Caco-2 (cell line): Measurements from ENCODE around the gene RPS4Y1. TPM values are rescaled to one million over a fixed set of nuclear protein-coding genes. Genes with fewer than 3 reads are reported as not detected.

Source experiments
- BruUV-seq: library from RNA; stranded (reverse); fragments of 400-500 nt; replicated peaks from 2 replicates; lab custom pipeline; 2021; lab: Mats Ljungman, UMichigan
- CTCF ChIA-PET: fragments of 300-600 bp; sonication (Branson Sonifier 250); formaldehyde crosslinking; loops from one replicate; lab custom pipeline; 2022; ENCODE audit warnings: antibody characterized with exemption; lab: Charles Lee
- POLR2A ChIA-PET: fragments of 300-600 bp; sonication (Branson Sonifier 250); formaldehyde crosslinking; loops from one replicate; lab custom pipeline; 2022; ENCODE audit warnings: antibody characterized with exemption; lab: Charles Lee
- DNase-seq, 2 experiments: peaks; one replicate each; pipeline versions ENCODE4 v3.0.0 to v3.0.0-alpha.2; 2020 to 2022
- H3K27me3 ChIP-seq: replicated peaks from 2 replicates; pipeline ENCODE4 v1.6.0; 2011; ENCODE audit warnings: low read length; ENCODE audit not compliant: control insufficient read depth, insufficient read depth
- H3K36me3 ChIP-seq: 2 replicates; pipeline ENCODE4 v1.5.1; 2011; ENCODE audit warnings: low read length; ENCODE audit not compliant: control insufficient read depth, insufficient read depth
- H3K4me1 ChIP-seq: fragments of 250-450 bp; sonication (Bioruptor Pico); 2 replicates; pipeline ENCODE4 v1.5.1; 2020; ENCODE audit warnings: mild to moderate bottlenecking
- H3K4me3 ChIP-seq: 2 replicates; pipeline ENCODE4 v1.5.1; 2011; ENCODE audit warnings: low read depth, mild to moderate bottlenecking, control low read depth, low read length
- H3K9me3 ChIP-seq: fragments of 250-450 bp; sonication (Bioruptor Pico); 2 replicates; pipeline ENCODE4 v1.5.1; 2020; ENCODE audit warnings: mild to moderate bottlenecking, moderate library complexity
- H3K27ac Mint-ChIP-seq: one replicate; pipeline ENCODE4 v1.8.0; 2022; ENCODE audit warnings: mixed read lengths; ENCODE audit not compliant: unreplicated experiment
- H3K27me3 Mint-ChIP-seq: one replicate; pipeline ENCODE4 v1.8.0; 2022; ENCODE audit warnings: mixed read lengths; ENCODE audit not compliant: insufficient read depth, unreplicated experiment
- H3K36me3 Mint-ChIP-seq: one replicate; pipeline ENCODE4 v1.8.0; 2022; ENCODE audit warnings: mild to moderate bottlenecking, mixed read lengths; ENCODE audit not compliant: insufficient read depth, unreplicated experiment
- H3K4me1 Mint-ChIP-seq: one replicate; pipeline ENCODE4 v1.8.0; 2022; ENCODE audit warnings: low read depth, mixed read lengths; ENCODE audit not compliant: unreplicated experiment
- H3K4me3 Mint-ChIP-seq: one replicate; pipeline ENCODE4 v1.8.0; 2022; ENCODE audit warnings: mild to moderate bottlenecking, moderate library complexity, mixed read lengths; ENCODE audit not compliant: unreplicated experiment
- H3K9me3 Mint-ChIP-seq: one replicate; pipeline ENCODE4 v1.8.0; 2022; ENCODE audit warnings: mixed read lengths; ENCODE audit not compliant: unreplicated experiment
- CTCF ChIP-seq, 2 experiments: fragments of 200-600 bp in 1 of 2; IDR thresholded peaks; 1 replicate in 1 of 2; 2 replicates in 1 of 2; pipeline versions ENCODE4 v1.5.1 to v1.8.0; 2011 to 2022; ENCODE audit warnings: antibody characterized with exemption in 1 of 2, control low read depth in 1 of 2, inconsistent platforms in 1 of 2, low read depth in 1 of 2, low read length in 1 of 2, mild to moderate bottlenecking in 1 of 2, moderate library complexity in 1 of 2; ENCODE audit not compliant: insufficient read depth in 1 of 2, severe bottlenecking in 1 of 2, unreplicated experiment in 1 of 2
- intact Hi-C: fragments of 100-400 bp; cut with micrococcal nuclease; formaldehyde crosslinking; loops from one replicate; pipeline ENCODE4 v1.10.0; 2022; ENCODE audit not compliant: unreplicated experiment
- total RNA-seq: library from RNA; stranded (reverse); gene quantifications from 2 replicates; pipeline ENCODE4 v1.2.3, GENCODE V29; 2022

RPS4Y1 gene
- total RNA-seq, 1 experiment from 2014 or later: not detected

DNA sequence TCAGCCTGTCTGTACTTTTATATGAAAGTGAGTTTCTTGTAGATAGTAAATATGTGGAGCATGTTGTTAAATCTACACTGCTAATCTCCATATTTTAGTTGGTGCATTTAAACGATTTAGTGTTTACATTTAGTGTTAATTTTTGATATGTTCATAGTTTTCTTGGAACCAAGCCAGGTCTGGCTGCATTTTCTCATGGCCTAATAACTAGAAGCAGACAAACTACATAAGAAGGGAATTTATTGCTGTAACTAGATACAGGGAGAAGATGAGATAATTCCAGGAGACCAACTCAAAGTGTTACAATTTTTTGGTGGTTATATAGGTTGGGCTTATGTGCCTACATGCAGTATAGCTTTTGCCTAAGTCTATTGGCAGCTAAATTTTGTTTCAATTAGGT is 32.8 kb downstream of the RPS4Y1 start:
- no peaks in the 10 kb centered on the region for H3K27me3 Mint-ChIP-seq
- no peak overlapping the region for H3K4me3 Mint-ChIP-seq
- ChIA-PET POLR2A (no interaction called here), CTCF (no interaction called here)
- no peaks in the 10 kb centered on the region for H3K36me3 Mint-ChIP-seq
- BruUV-seq: no TSS peak
- Histone ChIP-seq H3K9me3 (no peaks in the 10 kb centered on the region), H3K4me3 (no peak overlapping the region), H3K36me3 (no peaks in the 10 kb centered on the region), H3K4me1 (no peaks in the 10 kb centered on the region), H3K27me3 (no peaks in the 10 kb centered on the region)
- no peak for TF ChIP-seq CTCF (IDR thresholded peaks at IDR 0.05; ENCODE audit: insufficient read depth in 1 of 2, low read depth in 1 of 2, low read length in 1 of 2, severe bottlenecking in 1 of 2, unreplicated experiment in 1 of 2)
- no peaks in the 10 kb centered on the region for H3K4me1 Mint-ChIP-seq
- intact Hi-C loops: no loop called here
- DNase-seq: no peak
- H3K9me3 Mint-ChIP-seq: no peaks in the 10 kb centered on the region
- no peak overlapping the region for H3K27ac Mint-ChIP-seq

DNA sequence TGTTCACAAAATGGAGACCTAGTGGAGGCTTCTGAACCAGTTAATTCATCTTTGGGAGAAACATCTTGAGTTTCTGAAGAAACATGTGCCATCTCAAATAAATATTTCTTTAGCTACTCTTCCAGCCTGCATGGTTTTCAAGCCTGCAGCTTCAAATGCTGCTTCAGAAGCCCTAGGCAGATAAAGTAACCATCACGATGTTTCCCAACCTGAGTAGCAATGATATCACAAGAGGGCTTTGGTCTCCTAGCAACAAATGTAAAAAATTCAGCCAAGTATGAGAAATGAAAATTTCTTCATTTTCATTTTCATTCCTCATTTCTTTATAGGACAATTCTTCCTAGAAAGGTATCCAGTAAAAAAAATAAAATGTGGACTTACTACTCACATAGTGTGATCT is 42.2 kb downstream of the RPS4Y1 start:
- no peaks in the 10 kb centered on the region for H3K27me3 Mint-ChIP-seq
- ChIA-PET POLR2A (no interaction called here), CTCF (no interaction called here)
- intact Hi-C loops: no loop called here
- no peak overlapping the region for H3K4me3 ChIP-seq
- no peak for DNase-seq
- TF ChIP-seq CTCF (IDR thresholded peaks at IDR 0.05; ENCODE audit: insufficient read depth in 1 of 2, low read depth in 1 of 2, low read length in 1 of 2, severe bottlenecking in 1 of 2, unreplicated experiment in 1 of 2): no peak
- no peaks in the 10 kb centered on the region for H3K9me3 ChIP-seq
- H3K4me3 Mint-ChIP-seq: no peak overlapping the region
- H3K27me3 ChIP-seq: no peaks in the 10 kb centered on the region
- no peaks in the 10 kb centered on the region for H3K36me3 Mint-ChIP-seq
- no TSS peak for BruUV-seq
- H3K36me3 ChIP-seq: no peaks in the 10 kb centered on the region
- H3K4me1 Mint-ChIP-seq: no peaks in the 10 kb centered on the region
- no peak overlapping the region for H3K27ac Mint-ChIP-seq
- no peaks in the 10 kb centered on the region for H3K4me1 ChIP-seq
- no peaks in the 10 kb centered on the region for H3K9me3 Mint-ChIP-seq

DNA sequence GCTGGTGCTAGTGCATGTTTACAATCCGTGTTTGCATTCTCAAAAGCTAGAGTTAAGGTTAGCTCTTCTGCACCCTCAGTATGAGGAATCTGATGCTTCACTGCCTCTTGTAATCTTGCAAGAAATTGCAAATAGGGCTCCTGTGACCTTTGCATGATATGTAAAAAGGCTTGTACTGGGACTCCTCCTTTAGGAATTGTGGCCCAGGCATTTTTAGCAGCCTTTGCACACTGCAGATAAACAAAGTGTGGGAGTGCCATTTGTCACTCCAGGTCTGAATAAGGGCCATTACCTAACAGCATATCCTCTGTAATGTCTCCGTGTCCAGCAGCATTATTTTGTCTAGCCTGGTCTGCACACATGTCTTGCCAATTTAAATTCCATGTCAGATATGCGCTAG is 44.5 kb downstream of the RPS4Y1 start:
- H3K4me3 ChIP-seq: no peak overlapping the region
- H3K27ac Mint-ChIP-seq: no peak overlapping the region

More for the DNA sequence above, 44.5 kb downstream of the RPS4Y1 start:
- Histone ChIP-seq H3K27me3 (no peaks in the 10 kb centered on the region), H3K36me3 (no peaks in the 10 kb centered on the region), H3K9me3 (no peaks in the 10 kb centered on the region), H3K4me1 (no peaks in the 10 kb centered on the region)
- DNase-seq: no peak
- Mint-ChIP-seq H3K36me3 (no peaks in the 10 kb centered on the region), H3K4me1 (no peaks in the 10 kb centered on the region), H3K27me3 (no peaks in the 10 kb centered on the region), H3K9me3 (no peaks in the 10 kb centered on the region), H3K4me3 (no peak overlapping the region)
- BruUV-seq: no TSS peak
- no peak for TF ChIP-seq CTCF (IDR thresholded peaks at IDR 0.05; ENCODE audit: insufficient read depth in 1 of 2, low read depth in 1 of 2, low read length in 1 of 2, severe bottlenecking in 1 of 2, unreplicated experiment in 1 of 2)
- ChIA-PET POLR2A (no interaction called here), CTCF (no interaction called here)
- intact Hi-C loops: no loop called here
